ENCODE data around the gene MCM6.
"Not testable (repeated sequence)": the region's sequence is repeated elsewhere in the genome, so short reads cannot be mapped to it uniquely, and the experiment has no call there.

Gene MCM6

GRCh38 chr2:135818937-135819610 is 57.2 kb downstream of the MCM6 start:
- DNase-seq, result no peak

- DNase-seq, result no peak
Measured at GRCh38 chr2:135817951-135818350, 58.3 kb downstream of the MCM6 start.

- no peak for DNase-seq
Measured at GRCh38 chr2:135817466-135817865, 58.8 kb downstream of the MCM6 start.

GRCh38 chr2:135815269-135815668 is 61.0 kb downstream of the MCM6 start:
- DNase-seq, result no peak

- DNase-seq, result no peak
Measured at GRCh38 chr2:135812907-135813511, 63.2 kb downstream of the MCM6 start.

GRCh38 chr2:135807874-135808273 is 68.4 kb downstream of the MCM6 start:
- not testable (repeated sequence) for DNase-seq

GRCh38 chr2:135803278-135803677 is 73.0 kb downstream of the MCM6 start:
- no peak for DNase-seq

- no peak for DNase-seq
Measured at GRCh38 chr2:135802350-135802749, 73.9 kb downstream of the MCM6 start.

- no peak for DNase-seq
Measured at GRCh38 chr2:135800513-135801460, 75.5 kb downstream of the MCM6 start.

GRCh38 chr2:135799738-135800137 is 76.5 kb downstream of the MCM6 start:
- no peak for DNase-seq

- no peak for DNase-seq
Measured at GRCh38 chr2:135798762-135799161, 77.5 kb downstream of the MCM6 start.

GRCh38 chr2:135798275-135798705 is 78.0 kb downstream of the MCM6 start:
- DNase-seq, result no peak

- DNase-seq, result peak; percentile 71
Measured at GRCh38 chr2:135797497-135798274, 78.6 kb downstream of the MCM6 start.

GRCh38 chr2:135796606-135797005 is 79.6 kb downstream of the MCM6 start:
- no peak for DNase-seq

- DNase-seq, result not testable (repeated sequence)
Measured at GRCh38 chr2:135795641-135796040, 80.6 kb downstream of the MCM6 start.

GRCh38 chr2:135792401-135793150 is 83.7 kb downstream of the MCM6 start:
- no peak for DNase-seq

- DNase-seq, result no peak
Measured at GRCh38 chr2:135791418-135792190, 84.6 kb downstream of the MCM6 start.

- DNase-seq, result no peak
Measured at GRCh38 chr2:135790423-135790822, 85.8 kb downstream of the MCM6 start.
